Fibroblast of pulmonary artery (primary cell): ENCODE data around the gene BRK1.

ENCODE experiments used
- DNase-seq: peaks from one replicate; pipeline ENCODE4 v3.0.0-alpha.2; 2010; ENCODE audit warnings: low read depth
- H3K4me3 ChIP-seq: replicated peaks from 2 replicates; pipeline ENCODE4 v1.5.1; 2011; ENCODE audit warnings: low read depth, mild to moderate bottlenecking, control low read depth, low read length, moderate library complexity
- CTCF ChIP-seq: IDR thresholded peaks from 2 replicates; pipeline ENCODE4 v1.5.1; 2011; ENCODE audit warnings: mild to moderate bottlenecking, control low read depth, low read length, inconsistent platforms; ENCODE audit errors: missing control alignments

Gene BRK1

GRCh38 chr3:10093678-10094077, 21.8 kb upstream of the BRK1 start:
- TF ChIP-seq CTCF = no peak
- no peak overlapping the region for H3K4me3 ChIP-seq
- DNase-seq = no peak

- H3K4me3 ChIP-seq = no peak overlapping the region
- TF ChIP-seq CTCF = no peak
- DNase-seq = no peak
These were observed 16.4 kb upstream of the BRK1 start for GRCh38 chr3:10099041-10099440.

- TF ChIP-seq CTCF = no peak
- no peak overlapping the region for H3K4me3 ChIP-seq
- DNase-seq = no peak
These were observed 8.6 kb upstream of the BRK1 start for GRCh38 chr3:10106919-10107318.

DNA sequence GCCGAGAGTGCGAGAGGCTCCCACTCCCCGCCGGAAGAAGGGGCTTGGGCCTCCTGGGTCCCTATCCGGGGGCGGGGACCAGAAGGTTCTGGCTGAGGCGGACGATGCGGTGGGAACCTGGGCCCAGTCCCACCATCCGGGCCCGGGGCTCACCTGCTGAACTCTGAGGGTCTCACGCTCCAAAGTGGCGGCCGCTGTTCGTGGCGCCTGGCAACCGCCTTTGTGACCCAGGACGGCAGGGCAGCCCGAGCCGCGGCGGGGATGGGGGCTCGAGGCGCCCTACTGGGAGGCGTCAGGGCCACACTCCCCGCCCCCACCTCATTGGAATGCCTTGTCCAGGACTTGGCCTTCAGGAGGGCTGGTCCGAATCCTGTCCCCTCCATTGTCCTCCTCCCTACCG, 7.4 kb upstream of the BRK1 start, which contains the start of gene FANCD2OS:
TSS of gene FANCD2OS (minus strand) at position 165 of the 400 bp plus-strand sequence. CDS start 3,481 bp downstream, outside the sequence.
- TF ChIP-seq CTCF = no peak
- no peak for DNase-seq
- H3K4me3 ChIP-seq = no peak within 1 kb of the TSS

DNA sequence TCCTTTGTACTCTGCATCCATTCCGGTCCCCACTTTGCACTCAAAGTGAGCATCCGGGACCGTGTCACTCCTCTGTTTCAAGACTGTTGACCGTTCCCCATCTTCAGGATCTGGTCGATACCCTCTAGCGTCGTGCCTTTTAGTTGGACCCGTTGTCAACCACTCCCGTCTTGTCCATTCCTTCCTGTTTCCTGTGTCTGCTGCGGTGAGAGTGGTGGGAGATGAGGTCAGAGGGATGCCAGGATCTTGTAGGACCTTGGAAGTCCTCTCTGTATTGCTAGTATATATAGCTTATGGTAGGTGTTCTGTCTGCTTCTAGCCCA, 624 bp downstream of the BRK1 start:
- no peak for TF ChIP-seq CTCF
- peak overlapping the region; percentile 83 for H3K4me3 ChIP-seq
- peak; percentile 33 for DNase-seq

DNA sequence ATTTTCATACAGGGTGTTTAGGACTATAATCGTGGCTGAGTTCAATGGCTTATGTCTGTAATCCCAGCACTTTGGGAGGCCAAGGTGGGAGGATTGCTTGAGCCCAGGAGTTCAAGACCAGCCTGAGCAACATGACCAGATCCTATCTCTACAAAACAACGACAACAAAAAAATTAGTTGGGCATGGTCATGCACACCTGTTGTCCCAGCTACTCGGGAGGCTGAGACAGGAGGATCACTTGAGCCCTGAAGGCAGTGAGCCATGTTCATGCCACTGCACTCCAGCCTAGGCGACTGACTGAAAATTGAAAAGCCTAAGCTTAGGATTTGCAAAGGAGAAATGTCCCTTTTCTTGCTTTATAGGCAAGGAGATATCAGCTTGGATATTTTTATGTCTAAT, 1.5 kb downstream of the BRK1 start:
- no peak for DNase-seq
- no peak for TF ChIP-seq CTCF
- H3K4me3 ChIP-seq = peak overlapping the region; percentile 83

- no peak overlapping the region for H3K4me3 ChIP-seq
- no peak for DNase-seq
- TF ChIP-seq CTCF = no peak
These were observed 3.9 kb downstream of the BRK1 start for GRCh38 chr3:10119376-10119775.
